ENCODE data around the gene STN1. TPM values are rescaled to one million over a fixed set of nuclear protein-coding genes. Genes with fewer than 3 reads are reported as not detected.

The STN1 gene
- total and polyA plus RNA-seq, 2 of the 8 experiments (the other 6 are each of a cell fraction or from before 2014, with no cell fraction given): 10.1 to 12.4 TPM

DNA sequence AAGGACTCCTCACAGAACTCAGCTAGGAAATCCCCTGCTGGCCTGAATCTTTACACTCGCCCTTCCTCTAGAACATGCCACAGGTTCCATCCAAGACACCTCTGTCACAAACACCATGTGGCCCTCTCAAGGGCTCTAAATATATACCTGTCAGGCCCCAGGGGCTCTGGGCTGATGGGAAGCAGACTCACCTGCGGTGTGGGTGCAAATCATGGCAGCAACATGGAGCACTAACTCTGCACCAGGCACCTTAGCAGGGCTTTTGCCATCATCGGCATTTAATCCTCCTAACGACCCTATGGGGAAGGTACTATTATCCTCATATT lies 80.0 kb downstream of the STN1 start (continued):
- TF ChIP-seq TAF7 (optimal IDR thresholded peaks at IDR 0.05; ENCODE audit: borderline replicate concordance, low read depth, low read length) (no peak), SP1 (IDR thresholded peaks at IDR 0.05; ENCODE audit: low read depth, low read length) (no peak)

All from H1 (cell line).